ENCODE results near the gene NDFIP2.

NDFIP2 gene

GRCh38 chr13:79435561-79435990 is 45.4 kb upstream of the NDFIP2 start:
- no peaks in the 10 kb centered on the region for H3K36me3 ChIP-seq (ENCODE audit: insufficient read depth)
- TF ChIP-seq CTCF (conservative IDR thresholded peaks at IDR 0.05; ENCODE audit: low read depth, low read length) = no peak
- H3K4me2 ChIP-seq = no peak overlapping the region
- H3K27me3 ChIP-seq (ENCODE audit: insufficient read depth, low read depth) = no peaks in the 10 kb centered on the region
- no peak overlapping the region for H2AFZ ChIP-seq (ENCODE audit: low read depth)
- H3K4me1 ChIP-seq (ENCODE audit: low read depth, poor library complexity, severe bottlenecking) = no peaks in the 10 kb centered on the region
- H3K4me3 ChIP-seq (IDR thresholded peaks at IDR 0.05; ENCODE audit: insufficient read depth, low read depth, low read length) = no peak overlapping the region
- H3K9ac ChIP-seq = no peak overlapping the region
- H3K79me2 ChIP-seq (ENCODE audit: insufficient read depth, low read depth) = no peaks in the 10 kb centered on the region
- H4K20me1 ChIP-seq (ENCODE audit: insufficient read depth) = no peaks in the 10 kb centered on the region
- no peak overlapping the region for H3K27ac ChIP-seq

GRCh38 chr13:79439275-79439674 is 41.7 kb upstream of the NDFIP2 start:
- TF ChIP-seq CTCF (conservative IDR thresholded peaks at IDR 0.05; ENCODE audit: low read depth, low read length) = no peak
- Histone ChIP-seq H3K36me3 (ENCODE audit: insufficient read depth) (no peaks in the 10 kb centered on the region), H3K4me2 (no peak overlapping the region), H3K9ac (no peak overlapping the region), H3K27me3 (ENCODE audit: insufficient read depth, low read depth) (no peaks in the 10 kb centered on the region), H2AFZ (ENCODE audit: low read depth) (no peak overlapping the region), H3K27ac (no peak overlapping the region), H4K20me1 (ENCODE audit: insufficient read depth) (no peaks in the 10 kb centered on the region), H3K79me2 (ENCODE audit: insufficient read depth, low read depth) (no peaks in the 10 kb centered on the region), H3K4me3 (IDR thresholded peaks at IDR 0.05; ENCODE audit: insufficient read depth, low read depth, low read length) (no peak overlapping the region), H3K4me1 (ENCODE audit: low read depth, poor library complexity, severe bottlenecking) (no peaks in the 10 kb centered on the region)

GRCh38 chr13:79440958-79441528 is 39.9 kb upstream of the NDFIP2 start:
- no peaks in the 10 kb centered on the region for H3K27me3 ChIP-seq (ENCODE audit: insufficient read depth, low read depth)
- H3K4me3 ChIP-seq (IDR thresholded peaks at IDR 0.05; ENCODE audit: insufficient read depth, low read depth, low read length) = no peak overlapping the region
- H4K20me1 ChIP-seq (ENCODE audit: insufficient read depth) = no peaks in the 10 kb centered on the region
- H3K4me1 ChIP-seq (ENCODE audit: low read depth, poor library complexity, severe bottlenecking) = no peaks in the 10 kb centered on the region
- no peaks in the 10 kb centered on the region for H3K36me3 ChIP-seq (ENCODE audit: insufficient read depth)
- H2AFZ ChIP-seq (ENCODE audit: low read depth) = no peak overlapping the region
- H3K27ac ChIP-seq = no peak overlapping the region
- H3K9ac ChIP-seq = no peak overlapping the region
- H3K79me2 ChIP-seq (ENCODE audit: insufficient read depth, low read depth) = no peaks in the 10 kb centered on the region
- no peak for TF ChIP-seq CTCF (conservative IDR thresholded peaks at IDR 0.05; ENCODE audit: low read depth, low read length)
- no peak overlapping the region for H3K4me2 ChIP-seq

DNA sequence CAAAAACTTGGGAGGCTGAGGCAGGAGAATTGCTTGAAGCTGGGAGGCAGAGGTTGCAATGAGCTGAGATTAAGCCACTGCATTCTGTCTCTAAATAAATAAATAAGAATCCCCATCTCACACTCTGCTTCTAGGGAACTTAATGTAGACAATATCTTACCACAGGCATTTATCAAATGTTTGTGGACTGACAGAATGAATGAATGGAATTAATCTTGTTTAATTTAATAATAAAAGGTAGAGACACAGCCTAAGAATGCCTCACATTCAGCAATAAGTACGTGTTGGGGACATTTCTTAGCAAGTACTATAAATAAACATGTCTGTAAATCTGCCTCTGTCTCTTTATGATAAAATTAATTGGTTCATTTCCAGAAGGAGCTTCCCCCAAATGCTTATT is 38.7 kb upstream of the NDFIP2 start:
- no peak for TF ChIP-seq CTCF (conservative IDR thresholded peaks at IDR 0.05; ENCODE audit: low read depth, low read length)
- H3K4me3 ChIP-seq (IDR thresholded peaks at IDR 0.05; ENCODE audit: insufficient read depth, low read depth, low read length) = no peak overlapping the region
- no peak overlapping the region for H2AFZ ChIP-seq (ENCODE audit: low read depth)
- no peaks in the 10 kb centered on the region for H3K36me3 ChIP-seq (ENCODE audit: insufficient read depth)
- H3K27me3 ChIP-seq (ENCODE audit: insufficient read depth, low read depth) = no peaks in the 10 kb centered on the region
- H3K4me1 ChIP-seq (ENCODE audit: low read depth, poor library complexity, severe bottlenecking) = no peaks in the 10 kb centered on the region
- no peaks in the 10 kb centered on the region for H3K79me2 ChIP-seq (ENCODE audit: insufficient read depth, low read depth)
- no peak overlapping the region for H3K9ac ChIP-seq
- H4K20me1 ChIP-seq (ENCODE audit: insufficient read depth) = no peaks in the 10 kb centered on the region
- no peak overlapping the region for H3K4me2 ChIP-seq
- H3K27ac ChIP-seq = no peak overlapping the region

Measured in KMS-11 (cell line).